DMS153 (cell line): ENCODE data around the gene SLC25A36.
"Not testable (repeated sequence)": the region's sequence is repeated elsewhere in the genome, so short reads cannot be mapped to it uniquely, and the experiment has no call there.

Source experiments
- DNase-seq: peaks from one replicate; lab custom pipeline; 2025; lab: John Stamatoyannopoulos, UW

SLC25A36 gene

GRCh38 chr3:140931801-140932200, 9.8 kb upstream of the SLC25A36 start:
- no peak for DNase-seq

- no peak for DNase-seq
Observed at GRCh38 chr3:140933109-140933508, 8.5 kb upstream of the SLC25A36 start.

GRCh38 chr3:140933552-140933951, 8.1 kb upstream of the SLC25A36 start:
- no peak for DNase-seq

- not testable (repeated sequence) for DNase-seq
Observed at GRCh38 chr3:140939305-140939704, 2.3 kb upstream of the SLC25A36 start.

- no peak for DNase-seq
Observed at GRCh38 chr3:140941090-140941433, 574 bp upstream of the SLC25A36 start.

- no peak for DNase-seq
Observed at GRCh38 chr3:140942221-140943104, 827 bp downstream of the SLC25A36 start.

- no peak for DNase-seq
Observed at GRCh38 chr3:140943781-140944552, 2.3 kb downstream of the SLC25A36 start.

- DNase-seq = no peak
Observed at GRCh38 chr3:140948460-140949249, 7.0 kb downstream of the SLC25A36 start.

GRCh38 chr3:140950144-140950543, 8.5 kb downstream of the SLC25A36 start:
- DNase-seq = no peak

GRCh38 chr3:140950863-140951262, 9.2 kb downstream of the SLC25A36 start:
- DNase-seq = no peak

GRCh38 chr3:140951750-140952149, 10.1 kb downstream of the SLC25A36 start:
- DNase-seq = not testable (repeated sequence)

GRCh38 chr3:140953028-140953960, 11.7 kb downstream of the SLC25A36 start:
- no peak for DNase-seq

GRCh38 chr3:140954576-140954975, 12.9 kb downstream of the SLC25A36 start:
- no peak for DNase-seq

GRCh38 chr3:140955645-140956044, 14.0 kb downstream of the SLC25A36 start:
- DNase-seq = no peak

- DNase-seq = no peak
Observed at GRCh38 chr3:140956058-140956835, 14.6 kb downstream of the SLC25A36 start.

- no peak for DNase-seq
Observed at GRCh38 chr3:140972833-140973232, 31.2 kb downstream of the SLC25A36 start.

GRCh38 chr3:140974900-140975299, 33.3 kb downstream of the SLC25A36 start:
- no peak for DNase-seq

- DNase-seq = no peak
Observed at GRCh38 chr3:140980663-140981062, 39.0 kb downstream of the SLC25A36 start.

- DNase-seq = not testable (repeated sequence)
Observed at GRCh38 chr3:140987792-140988191, 46.2 kb downstream of the SLC25A36 start.

GRCh38 chr3:140994316-140994715, 52.7 kb downstream of the SLC25A36 start:
- no peak for DNase-seq
